ENCODE data around the gene CARMIL1.

Gene CARMIL1

GRCh38 chr6:25484900-25485299, 205.7 kb downstream of the CARMIL1 start:
- H3K4me3 ChIP-seq (ENCODE audit: low read depth, low read length): no peak overlapping the region
- no peak for TF ChIP-seq CTCF (IDR thresholded peaks at IDR 0.05; ENCODE audit: low read depth, low read length)
- DNase-seq (ENCODE audit: low read depth, low spot score): no peak
- in situ Hi-C loops (cut with HindIII; ENCODE audit: low sequenced_read_pairs): no loop called here

GRCh38 chr6:25485821-25486534, 206.8 kb downstream of the CARMIL1 start:
- TF ChIP-seq CTCF (IDR thresholded peaks at IDR 0.05; ENCODE audit: low read depth, low read length): no peak
- in situ Hi-C loops (cut with HindIII; ENCODE audit: low sequenced_read_pairs): no loop called here
- H3K4me3 ChIP-seq (ENCODE audit: low read depth, low read length): no peak overlapping the region
- no peak for DNase-seq (ENCODE audit: low read depth, low spot score)

- no peak for DNase-seq (ENCODE audit: low read depth, low spot score)
- no peak overlapping the region for H3K4me3 ChIP-seq (ENCODE audit: low read depth, low read length)
- in situ Hi-C loops (cut with HindIII; ENCODE audit: low sequenced_read_pairs): no loop called here
- TF ChIP-seq CTCF (IDR thresholded peaks at IDR 0.05; ENCODE audit: low read depth, low read length): no peak
Measured at GRCh38 chr6:25486550-25486949, 207.4 kb downstream of the CARMIL1 start.

GRCh38 chr6:25487012-25487411, 207.8 kb downstream of the CARMIL1 start:
- in situ Hi-C loops (cut with HindIII; ENCODE audit: low sequenced_read_pairs): no loop called here

GRCh38 chr6:25488156-25488555, 209.0 kb downstream of the CARMIL1 start:
- H3K4me3 ChIP-seq (ENCODE audit: low read depth, low read length): no peak overlapping the region
- in situ Hi-C loops (cut with HindIII; ENCODE audit: low sequenced_read_pairs): no loop called here
- no peak for DNase-seq (ENCODE audit: low read depth, low spot score)
- no peak for TF ChIP-seq CTCF (IDR thresholded peaks at IDR 0.05; ENCODE audit: low read depth, low read length)

More at GRCh38 chr6:25487012-25487411, 207.8 kb downstream of the CARMIL1 start:
- DNase-seq (ENCODE audit: low read depth, low spot score): no peak
- H3K4me3 ChIP-seq (ENCODE audit: low read depth, low read length): no peak overlapping the region
- no peak for TF ChIP-seq CTCF (IDR thresholded peaks at IDR 0.05; ENCODE audit: low read depth, low read length)

- TF ChIP-seq CTCF (IDR thresholded peaks at IDR 0.05; ENCODE audit: low read depth, low read length): no peak
- H3K4me3 ChIP-seq (ENCODE audit: low read depth, low read length): no peak overlapping the region
- no peak for DNase-seq (ENCODE audit: low read depth, low spot score)
- in situ Hi-C loops (cut with HindIII; ENCODE audit: low sequenced_read_pairs): no loop called here
Measured at GRCh38 chr6:25489399-25489798, 210.2 kb downstream of the CARMIL1 start.

All from astrocyte of the spinal cord (primary cell).